Neural crest cell (in vitro differentiated cells): ENCODE results near the gene MEGF9. TPM values are rescaled to one million over a fixed set of nuclear protein-coding genes. Genes with fewer than 3 reads are reported as not detected.

Source experiments
- DNase-seq: peaks from one replicate; pipeline ENCODE4 v3.0.0; 2021; ENCODE audit warnings: low read depth, mixed read lengths, low spot score
- H3K27ac Mint-ChIP-seq: one replicate; pipeline ENCODE4 v1.8.0; 2021; ENCODE audit warnings: mild to moderate bottlenecking, mixed read lengths; ENCODE audit not compliant: unreplicated experiment
- H3K27me3 Mint-ChIP-seq: 2 replicates; pipeline ENCODE4 v1.8.0; 2021; ENCODE audit warnings: low read depth, mild to moderate bottlenecking, mixed read lengths
- H3K36me3 Mint-ChIP-seq: 2 replicates; pipeline ENCODE4 v1.8.0; 2021; ENCODE audit warnings: low read depth, mild to moderate bottlenecking, mixed read lengths
- H3K4me1 Mint-ChIP-seq: 2 replicates; pipeline ENCODE4 v1.8.0; 2021; ENCODE audit warnings: mixed read lengths
- H3K4me3 Mint-ChIP-seq: one replicate; pipeline ENCODE4 v1.8.0; 2021; ENCODE audit warnings: mild to moderate bottlenecking, mixed read lengths
- H3K9me3 Mint-ChIP-seq: 2 replicates; pipeline ENCODE4 v1.8.0; 2021; ENCODE audit warnings: mixed read lengths
- CTCF ChIP-seq: fragments of 200-600 bp; sonication (generic); conservative IDR thresholded peaks from 2 replicates; pipeline ENCODE4 v1.5.0; 2021; ENCODE audit warnings: antibody characterized with exemption, mild to moderate bottlenecking
- total RNA-seq: library from RNA; stranded (reverse); gene quantifications from 2 replicates; pipeline ENCODE4 v1.2.1, GENCODE V29; 2021

Gene MEGF9
- total RNA-seq, 1 donor from 2014 or later = 22.2 TPM

GRCh38 chr9:120745278-120745677, 31.0 kb upstream of the MEGF9 start:
- Mint-ChIP-seq H3K27me3 (no peaks in the 10 kb centered on the region), H3K4me3 (no peak overlapping the region), H3K27ac (peak overlapping the region; percentile 5), H3K9me3 (peaks cover 8% of the 10 kb centered on the region), H3K4me1 (peaks cover 8% of the 10 kb centered on the region), H3K36me3 (peaks cover 6% of the 10 kb centered on the region)
- no peak for TF ChIP-seq CTCF
- DNase-seq = no peak

- Mint-ChIP-seq H3K9me3 (peaks cover 8% of the 10 kb centered on the region), H3K36me3 (peaks cover 6% of the 10 kb centered on the region), H3K4me3 (no peak overlapping the region), H3K27me3 (no peaks in the 10 kb centered on the region), H3K4me1 (peaks cover 8% of the 10 kb centered on the region), H3K27ac (no peak overlapping the region)
- peak; percentile 64 for TF ChIP-seq CTCF
- no peak for DNase-seq
Measured at GRCh38 chr9:120742951-120743416, 28.7 kb upstream of the MEGF9 start.

GRCh38 chr9:120741701-120742100, 27.4 kb upstream of the MEGF9 start:
- Mint-ChIP-seq H3K4me3 (no peak overlapping the region), H3K27me3 (no peaks in the 10 kb centered on the region), H3K36me3 (peaks cover 3% of the 10 kb centered on the region), H3K4me1 (peaks cover 4% of the 10 kb centered on the region), H3K27ac (no peak overlapping the region), H3K9me3 (peaks cover 6% of the 10 kb centered on the region)
- DNase-seq = no peak
- TF ChIP-seq CTCF = no peak

- H3K36me3 Mint-ChIP-seq = peaks cover 3% of the 10 kb centered on the region
- H3K27me3 Mint-ChIP-seq = no peaks in the 10 kb centered on the region
- peaks cover 6% of the 10 kb centered on the region for H3K9me3 Mint-ChIP-seq
- H3K4me3 Mint-ChIP-seq = no peak overlapping the region
- no peak overlapping the region for H3K27ac Mint-ChIP-seq
- H3K4me1 Mint-ChIP-seq = peaks cover 4% of the 10 kb centered on the region
- DNase-seq = no peak
- TF ChIP-seq CTCF = no peak
Measured at GRCh38 chr9:120741191-120741590, 26.9 kb upstream of the MEGF9 start.

- no peak for TF ChIP-seq CTCF
- H3K4me1 Mint-ChIP-seq = peaks cover 4% of the 10 kb centered on the region
- peaks cover 4% of the 10 kb centered on the region for H3K9me3 Mint-ChIP-seq
- H3K27ac Mint-ChIP-seq = no peak overlapping the region
- no peak for DNase-seq
- H3K36me3 Mint-ChIP-seq = no peaks in the 10 kb centered on the region
- H3K4me3 Mint-ChIP-seq = no peak overlapping the region
- H3K27me3 Mint-ChIP-seq = no peaks in the 10 kb centered on the region
Measured at GRCh38 chr9:120740132-120740531, 25.9 kb upstream of the MEGF9 start.
